ENCODE measurements around the gene VPS72.

VPS72 gene

DNA sequence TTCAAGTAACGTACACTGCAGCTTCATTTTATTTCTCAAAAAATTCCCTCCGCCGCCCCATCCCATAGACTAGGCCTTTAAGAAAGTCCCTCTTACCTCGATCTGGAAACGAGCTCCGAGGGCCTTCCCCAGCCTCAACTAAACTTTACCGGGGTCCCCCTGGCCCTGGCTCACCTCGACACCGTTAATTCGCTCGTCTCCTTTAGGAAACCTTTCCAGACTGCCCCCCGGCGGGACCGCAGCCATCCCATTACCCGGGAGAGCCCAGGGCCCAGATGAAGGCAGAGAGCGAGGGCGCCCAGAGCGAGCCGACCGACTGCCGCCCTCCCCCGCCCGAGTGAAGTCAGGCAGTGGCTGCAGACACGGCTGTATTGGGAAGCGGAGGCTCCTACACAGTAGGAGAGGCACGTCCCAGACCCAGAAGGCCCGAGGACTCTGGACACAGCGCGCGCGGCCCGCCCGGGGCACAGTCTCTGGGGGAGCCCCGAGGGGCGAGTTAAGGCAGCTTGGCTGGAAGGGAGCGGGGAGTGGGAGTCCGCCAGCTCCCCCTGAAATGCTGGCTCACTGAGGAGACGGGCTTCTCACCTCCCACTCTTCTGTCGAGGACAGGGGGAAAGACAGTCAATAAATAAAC is 58.2 kb downstream of the VPS72 start:
- Histone ChIP-seq H3K36me3 (ENCODE audit: low read length) (no peaks in the 10 kb centered on the region), H3K27ac (ENCODE audit: low read depth, low read length) (no peak overlapping the region), H3K27me3 (ENCODE audit: low read length) (no peaks in the 10 kb centered on the region), H3K4me2 (ENCODE audit: low read depth, low read length, poor library complexity, severe bottlenecking) (no peak overlapping the region), H3F3A (ENCODE audit: insufficient read depth) (no peaks in the 10 kb centered on the region), H3K79me2 (ENCODE audit: insufficient read depth, low read length) (no peaks in the 10 kb centered on the region), H3K9me2 (replicated peaks; ENCODE audit: insufficient read depth, low read length) (no peaks in the 10 kb centered on the region), H2AFZ (ENCODE audit: low read depth, low read length, severe bottlenecking) (no peak overlapping the region), H3K4me3 (ENCODE audit: insufficient read depth, low read length, poor library complexity, severe bottlenecking) (no peak overlapping the region), H3K9me3 (ENCODE audit: insufficient read depth, low read length) (no peaks in the 10 kb centered on the region), H3K9ac (ENCODE audit: low read length) (no peak overlapping the region), H4K20me1 (ENCODE audit: low read depth, low read length) (no peaks in the 10 kb centered on the region; the same call in 1 of the 2 replicates)
- TF ChIP-seq EZH2phosphoT487 (conservative IDR thresholded peaks at IDR 0.05; ENCODE audit: low read length) (no peak), CTCF (IDR thresholded peaks at IDR 0.05; ENCODE audit: insufficient read depth, low read length, poor library complexity, severe bottlenecking) (no peak)

DNA sequence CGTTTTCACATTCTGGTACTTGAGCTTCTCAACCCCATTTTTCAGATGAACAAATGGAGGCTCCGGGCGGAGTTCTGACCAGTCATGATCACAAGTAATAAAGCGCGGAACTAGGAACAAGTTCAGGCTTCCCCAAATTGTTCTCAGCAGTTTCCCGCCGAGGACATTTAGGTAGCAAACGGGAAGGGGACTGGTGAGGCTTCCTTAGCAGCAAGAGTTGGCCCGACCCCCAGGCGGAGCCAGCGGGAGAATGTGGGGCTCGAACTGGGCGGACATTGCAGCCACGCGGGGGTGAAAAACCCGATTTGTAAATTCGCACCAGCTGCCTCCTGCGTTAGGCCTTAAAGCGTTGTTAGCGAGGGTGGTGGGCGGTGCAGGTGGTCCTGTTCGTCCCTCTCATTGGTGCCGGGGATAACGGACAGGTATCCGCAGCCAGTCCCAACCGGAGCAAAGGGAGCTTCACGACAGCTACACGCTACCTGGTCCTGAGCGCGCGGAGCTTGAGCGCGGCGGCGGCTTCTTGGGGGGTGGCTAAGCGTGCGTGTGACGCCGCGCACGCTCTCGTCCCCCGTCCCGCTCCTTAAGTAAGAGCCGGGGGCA is 58.9 kb downstream of the VPS72 start:
- no peak for TF ChIP-seq EZH2phosphoT487 (conservative IDR thresholded peaks at IDR 0.05; ENCODE audit: low read length)
- TF ChIP-seq CTCF (IDR thresholded peaks at IDR 0.05; ENCODE audit: insufficient read depth, low read length, poor library complexity, severe bottlenecking): no peak
- no peaks in the 10 kb centered on the region for H3K27me3 ChIP-seq (ENCODE audit: low read length)
- no peaks in the 10 kb centered on the region for H3K79me2 ChIP-seq (ENCODE audit: insufficient read depth, low read length)
- H3K27ac ChIP-seq (ENCODE audit: low read depth, low read length): no peak overlapping the region
- no peaks in the 10 kb centered on the region; the same call in 1 of the 2 replicates for H4K20me1 ChIP-seq (ENCODE audit: low read depth, low read length)
- H3K36me3 ChIP-seq (ENCODE audit: low read length): no peaks in the 10 kb centered on the region
- H3K9ac ChIP-seq (ENCODE audit: low read length): no peak overlapping the region
- H3K9me3 ChIP-seq (ENCODE audit: insufficient read depth, low read length): no peaks in the 10 kb centered on the region
- no peak overlapping the region for H3K4me2 ChIP-seq (ENCODE audit: low read depth, low read length, poor library complexity, severe bottlenecking)
- H3K4me3 ChIP-seq (ENCODE audit: insufficient read depth, low read length, poor library complexity, severe bottlenecking): no peak overlapping the region
- H3K9me2 ChIP-seq (replicated peaks; ENCODE audit: insufficient read depth, low read length): no peaks in the 10 kb centered on the region
- H3F3A ChIP-seq (ENCODE audit: insufficient read depth): no peaks in the 10 kb centered on the region
- no peak overlapping the region for H2AFZ ChIP-seq (ENCODE audit: low read depth, low read length, severe bottlenecking)

- Histone ChIP-seq H3K36me3 (ENCODE audit: low read length) (no peaks in the 10 kb centered on the region), H4K20me1 (ENCODE audit: low read depth, low read length) (no peaks in the 10 kb centered on the region; the same call in 1 of the 2 replicates), H3F3A (ENCODE audit: insufficient read depth) (no peaks in the 10 kb centered on the region), H3K9ac (ENCODE audit: low read length) (no peak overlapping the region), H3K9me3 (ENCODE audit: insufficient read depth, low read length) (no peaks in the 10 kb centered on the region), H2AFZ (ENCODE audit: low read depth, low read length, severe bottlenecking) (no peak overlapping the region), H3K4me3 (ENCODE audit: insufficient read depth, low read length, poor library complexity, severe bottlenecking) (no peak overlapping the region), H3K4me2 (ENCODE audit: low read depth, low read length, poor library complexity, severe bottlenecking) (no peak overlapping the region), H3K27ac (ENCODE audit: low read depth, low read length) (no peak overlapping the region), H3K79me2 (ENCODE audit: insufficient read depth, low read length) (no peaks in the 10 kb centered on the region), H3K27me3 (ENCODE audit: low read length) (no peaks in the 10 kb centered on the region), H3K9me2 (replicated peaks; ENCODE audit: insufficient read depth, low read length) (no peaks in the 10 kb centered on the region)
- TF ChIP-seq CTCF (IDR thresholded peaks at IDR 0.05; ENCODE audit: insufficient read depth, low read length, poor library complexity, severe bottlenecking): no peak
- no peak for TF ChIP-seq EZH2phosphoT487 (conservative IDR thresholded peaks at IDR 0.05; ENCODE audit: low read length)
Measured at GRCh38 chr1:151128800-151129199, 61.2 kb downstream of the VPS72 start.

All from SU-DHL-6 (cell line).